NCI-H2196 treated with DMSO at 0.1 percent for 48 hours (cell line): ENCODE data around the gene B9D2.
"Not testable (repeated sequence)": the region's sequence is repeated elsewhere in the genome, so short reads cannot be mapped to it uniquely, and the experiment has no call there.

ENCODE experiments used
- DNase-seq: peaks from one replicate; lab custom pipeline; 2025; ENCODE audit not compliant: unreplicated experiment; lab: John Stamatoyannopoulos, UW

The B9D2 gene

DNA sequence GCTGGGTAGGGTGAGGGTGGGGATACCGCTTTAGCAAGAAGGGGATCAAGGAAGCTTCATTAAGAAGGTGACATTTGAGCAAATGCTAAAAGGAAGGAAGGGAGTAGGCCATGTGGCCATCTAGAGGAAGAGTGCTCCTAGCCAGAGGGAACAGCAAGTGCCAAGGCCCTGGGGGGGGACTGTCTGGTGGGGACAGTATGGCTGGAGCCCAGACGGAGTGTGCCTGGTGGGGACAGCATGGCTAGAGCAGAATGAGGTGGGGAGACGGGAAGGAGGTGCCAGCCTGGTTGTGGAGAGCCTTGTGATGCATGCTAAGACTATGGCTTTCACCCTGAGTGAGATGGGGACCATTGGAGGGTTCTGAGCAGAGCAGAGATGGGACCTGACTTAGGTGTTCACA, 8.1 kb downstream of the B9D2 start:
- no peak for DNase-seq

DNA sequence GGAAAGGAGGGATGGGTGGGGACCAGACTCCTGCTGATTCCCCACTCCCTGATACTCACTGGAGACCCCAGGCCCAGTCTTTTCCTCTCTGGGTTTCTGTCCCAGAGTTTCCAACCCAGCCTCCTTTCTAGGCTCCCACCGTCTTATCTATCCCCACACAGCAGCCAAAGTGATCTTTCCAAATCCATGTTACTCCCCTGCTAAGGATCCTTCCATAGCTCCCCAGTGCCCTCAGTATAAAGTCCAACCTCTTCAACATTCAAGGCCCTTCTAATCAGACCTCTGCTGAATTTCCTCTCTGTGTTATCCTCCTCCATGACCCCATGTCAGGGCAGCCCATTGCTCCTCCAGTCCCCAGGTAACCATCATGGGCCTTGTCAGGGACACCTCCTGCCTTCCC, 8.9 kb downstream of the B9D2 start:
- DNase-seq = no peak

DNA sequence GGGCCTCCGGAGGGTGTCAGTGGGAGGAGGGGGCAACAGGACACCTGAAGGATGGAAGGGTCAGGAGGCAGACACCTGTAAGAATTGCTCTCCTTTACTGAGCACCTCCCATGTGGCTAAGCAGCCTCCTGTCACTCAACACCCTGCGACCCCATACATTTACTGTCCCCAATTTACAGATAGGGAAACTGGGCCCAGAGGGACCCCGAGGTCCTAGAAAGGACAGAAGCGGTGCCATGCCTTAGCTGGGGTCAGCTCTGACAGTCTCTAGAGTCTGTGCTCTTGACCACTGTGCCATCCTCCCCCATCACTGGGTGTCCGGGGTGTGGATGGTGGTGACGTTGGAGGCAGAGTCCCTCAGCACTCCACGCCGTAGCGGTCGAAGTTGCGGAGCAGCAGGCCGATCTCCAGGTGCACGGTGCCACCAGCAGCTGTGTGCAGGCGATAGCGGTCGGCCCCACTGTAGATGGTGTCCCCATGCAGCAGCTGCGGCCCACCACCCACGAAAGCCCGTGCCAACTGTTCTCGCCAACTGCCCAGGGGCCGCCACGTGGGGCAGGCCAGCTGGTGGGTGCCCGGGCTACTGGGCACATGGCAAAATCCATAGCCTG, 9.5 kb downstream of the B9D2 start:
- no peak for DNase-seq

DNA sequence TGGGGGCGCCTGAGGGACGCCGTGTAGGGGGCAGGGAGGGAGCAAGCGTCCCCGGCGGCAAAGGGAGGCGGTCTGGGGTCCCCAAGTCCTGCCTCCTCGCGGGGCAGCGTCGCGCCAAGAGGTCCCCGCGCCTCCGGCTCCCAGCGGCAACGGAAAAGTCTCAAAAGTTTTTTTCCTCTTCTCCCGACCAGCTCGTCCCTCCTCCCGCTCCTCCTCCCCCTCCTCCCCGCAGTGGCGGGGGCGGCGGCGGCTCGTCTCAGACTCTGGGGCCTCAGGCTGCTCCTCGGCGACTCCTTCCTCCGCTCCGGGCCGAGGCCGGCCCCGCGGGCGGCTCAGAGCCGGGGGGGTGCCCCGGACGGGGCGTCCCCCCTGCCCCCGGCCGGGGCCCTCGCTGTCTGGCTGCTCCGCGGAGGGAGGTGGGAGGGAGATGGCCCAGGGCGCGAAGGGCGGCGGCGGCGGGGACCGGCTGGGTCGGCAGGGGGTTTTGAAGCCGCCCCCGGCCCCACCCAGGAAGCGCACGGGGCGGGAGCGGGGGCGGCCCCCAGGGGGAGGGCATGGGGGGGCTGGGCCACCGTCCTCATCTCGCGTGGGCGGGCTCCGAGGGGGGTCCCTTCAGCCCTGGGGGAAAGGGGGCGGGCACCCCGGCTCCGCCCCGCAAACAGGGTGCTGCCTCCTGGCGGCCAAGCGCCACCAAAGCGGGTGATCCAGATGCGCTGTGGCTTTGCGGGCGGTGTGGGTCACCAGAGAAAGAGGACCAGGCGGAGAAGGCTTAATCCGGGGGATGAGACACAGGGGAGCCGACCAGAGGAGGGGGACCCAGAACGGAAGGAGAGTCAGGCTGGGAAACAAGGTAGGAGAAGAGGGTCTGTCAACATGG, 10.2 kb downstream of the B9D2 start, which contains the start of gene TGFB1:
Gene TGFB1, minus strand, starts transcription at position 457 of the 877 bp plus-strand sequence. CDS start 878 bp downstream, outside the sequence.
- DNase-seq = no peak

DNA sequence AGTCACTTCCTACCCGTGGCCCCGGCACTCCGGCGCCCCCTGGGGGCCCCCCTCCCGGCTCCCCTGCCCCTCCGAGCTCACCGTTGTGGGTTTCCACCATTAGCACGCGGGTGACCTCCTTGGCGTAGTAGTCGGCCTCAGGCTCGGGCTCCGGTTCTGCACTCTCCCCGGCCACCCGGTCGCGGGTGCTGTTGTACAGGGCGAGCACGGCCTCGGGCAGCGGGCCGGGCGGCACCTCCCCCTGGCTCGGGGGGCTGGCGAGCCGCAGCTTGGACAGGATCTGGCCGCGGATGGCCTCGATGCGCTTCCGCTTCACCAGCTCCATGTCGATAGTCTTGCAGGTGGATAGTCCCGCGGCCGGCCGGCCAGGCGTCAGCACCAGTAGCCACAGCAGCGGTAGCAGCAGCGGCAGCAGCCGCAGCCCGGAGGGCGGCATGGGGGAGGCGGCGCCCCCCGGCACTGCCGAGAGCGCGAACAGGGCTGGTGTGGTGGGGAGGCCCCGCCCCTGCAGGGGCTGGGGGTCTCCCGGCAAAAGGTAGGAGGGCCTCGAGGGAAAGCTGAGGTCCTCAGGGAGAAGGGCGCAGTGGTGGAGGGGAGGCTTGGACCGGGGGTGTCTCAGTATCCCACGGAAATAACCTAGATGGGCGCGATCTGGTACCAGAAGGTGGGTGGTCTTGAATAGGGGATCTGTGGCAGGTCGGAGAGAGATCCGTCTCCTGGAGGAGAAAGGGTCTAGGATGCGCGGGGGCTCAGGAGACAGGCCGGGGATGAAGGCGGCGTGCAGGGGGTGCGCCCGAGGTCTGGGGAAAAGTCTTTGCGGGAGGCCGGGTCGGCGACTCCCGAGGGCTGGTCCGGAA, 11.1 kb downstream of the B9D2 start:
- no peak for DNase-seq

DNA sequence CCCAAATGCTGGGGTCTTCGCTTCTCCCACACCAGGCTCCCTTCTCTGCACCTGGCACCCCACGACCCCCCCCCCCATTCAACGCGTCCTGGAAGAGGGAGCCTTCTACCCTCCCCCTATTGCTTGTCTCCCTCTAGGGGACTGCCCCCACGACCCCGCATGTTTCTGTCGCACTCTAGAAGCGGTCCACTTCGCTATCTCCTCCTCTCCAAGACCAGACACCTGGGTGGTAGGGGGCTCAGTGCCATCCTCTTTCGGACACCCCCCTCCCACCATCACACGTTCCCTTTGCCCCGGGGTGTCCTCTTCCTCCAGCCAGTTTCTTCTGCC, 11.7 kb downstream of the B9D2 start:
- no peak for DNase-seq

DNA sequence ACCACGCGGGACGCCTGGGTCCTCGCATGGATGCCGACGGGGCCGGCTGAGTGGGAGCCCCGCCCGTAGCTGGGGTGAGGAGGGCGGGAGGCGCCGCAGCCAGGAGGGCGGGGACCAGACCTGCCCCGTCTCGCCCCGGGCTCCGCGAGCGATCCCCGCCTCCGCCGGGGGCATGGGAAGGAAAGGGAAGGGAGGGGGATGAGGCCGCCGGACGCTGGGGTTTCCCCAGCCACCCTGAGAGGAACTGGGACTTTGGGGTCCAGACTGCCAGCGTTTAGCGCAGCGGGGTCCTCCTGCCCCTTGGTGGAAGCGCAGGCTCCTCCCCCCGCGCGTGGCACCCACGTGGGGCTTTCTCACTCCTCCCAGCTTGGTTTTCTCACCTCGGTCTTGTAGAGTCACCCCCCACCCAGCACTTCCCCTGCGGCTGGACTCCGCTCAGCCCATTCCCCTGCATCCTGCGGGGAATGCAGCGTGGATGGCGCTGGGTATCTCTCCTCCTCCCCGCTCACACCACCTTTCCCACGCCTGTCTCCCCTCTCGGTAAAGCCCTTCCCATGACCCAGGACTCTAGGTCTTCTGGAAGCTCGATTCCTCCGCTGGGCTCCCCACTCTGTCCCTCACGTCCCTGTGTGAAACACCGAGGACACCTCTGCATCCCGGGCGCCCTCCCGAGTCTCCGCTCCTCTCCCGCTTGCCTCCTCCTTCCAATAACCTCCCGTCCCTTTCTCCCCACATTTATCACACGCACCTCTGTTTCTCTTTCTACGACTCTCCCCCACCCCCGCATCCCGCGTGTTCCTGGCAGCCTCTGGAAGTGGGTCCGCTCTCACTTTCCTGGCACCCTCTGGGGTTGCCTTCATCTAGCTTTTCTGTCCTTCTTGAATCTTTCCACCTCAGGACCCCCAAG, 12.4 kb downstream of the B9D2 start:
- no peak for DNase-seq

DNA sequence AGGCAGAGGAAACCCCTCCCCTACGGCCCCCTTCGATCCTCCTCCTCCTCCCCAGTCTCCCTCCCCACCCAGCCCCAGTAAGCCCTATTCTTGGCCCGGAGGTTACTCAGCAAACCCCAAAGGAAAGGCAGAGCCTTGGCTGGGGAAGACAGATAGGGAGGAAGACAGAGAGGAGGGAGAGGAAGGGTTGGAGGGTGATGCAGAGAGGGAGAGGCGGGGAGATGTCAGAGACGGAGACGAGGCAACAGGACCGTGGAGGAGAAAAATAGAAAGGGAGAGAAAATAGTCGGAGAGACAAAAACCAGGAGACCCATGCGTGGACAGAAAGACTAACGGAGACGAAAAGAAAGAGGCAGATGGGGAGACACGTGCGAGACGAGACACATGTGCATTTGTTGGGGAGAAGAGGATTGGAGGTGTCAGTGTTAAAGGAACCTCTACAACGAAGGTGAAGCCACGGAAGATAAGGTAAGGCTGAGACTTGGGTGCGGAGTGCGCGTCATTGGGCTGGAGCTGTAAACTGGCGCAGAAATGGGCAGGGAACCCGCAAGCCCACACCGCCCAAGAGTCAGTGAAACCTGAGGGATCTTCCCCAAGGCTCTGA, 13.1 kb downstream of the B9D2 start:
- DNase-seq = no peak

DNA sequence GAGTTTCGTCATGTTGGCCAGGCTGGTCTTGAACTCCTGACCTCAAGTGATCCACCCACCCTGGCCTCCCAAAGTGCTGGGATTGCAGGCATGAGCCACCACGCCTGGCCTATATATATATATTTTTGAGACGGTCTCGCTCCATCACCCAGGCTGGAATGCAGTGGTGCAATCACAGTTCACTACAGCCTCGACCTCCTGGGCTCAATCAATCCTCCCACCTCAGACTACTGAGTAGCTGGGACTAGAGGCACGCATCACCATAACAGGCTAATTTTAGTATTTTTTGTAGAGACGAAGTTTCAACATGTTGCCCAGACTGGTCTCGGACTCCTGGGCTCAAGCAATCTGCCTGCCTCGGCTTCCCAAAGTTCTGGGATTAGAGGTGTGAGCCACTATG, 17.0 kb downstream of the B9D2 start:
- DNase-seq = not testable (repeated sequence)

DNA sequence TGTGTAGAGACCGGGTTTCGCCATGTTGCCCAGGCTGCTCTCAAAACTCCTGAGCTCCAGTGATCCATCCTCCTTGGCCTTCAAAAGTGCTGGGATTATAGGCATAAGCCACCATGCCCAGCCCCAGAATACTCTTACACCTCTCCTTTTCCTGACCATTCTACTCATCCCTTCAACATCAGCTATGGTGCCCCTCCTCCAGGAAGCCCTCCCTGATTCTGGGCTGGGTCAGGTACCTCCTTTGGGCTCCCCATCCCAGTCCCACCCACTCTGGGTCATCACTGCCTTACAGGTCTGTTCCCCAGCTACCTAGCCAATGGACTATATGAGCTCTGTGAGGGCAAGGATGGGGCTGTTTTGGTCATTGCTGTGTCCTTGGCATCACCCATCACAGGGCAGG, 19.8 kb downstream of the B9D2 start:
- no peak for DNase-seq

DNA sequence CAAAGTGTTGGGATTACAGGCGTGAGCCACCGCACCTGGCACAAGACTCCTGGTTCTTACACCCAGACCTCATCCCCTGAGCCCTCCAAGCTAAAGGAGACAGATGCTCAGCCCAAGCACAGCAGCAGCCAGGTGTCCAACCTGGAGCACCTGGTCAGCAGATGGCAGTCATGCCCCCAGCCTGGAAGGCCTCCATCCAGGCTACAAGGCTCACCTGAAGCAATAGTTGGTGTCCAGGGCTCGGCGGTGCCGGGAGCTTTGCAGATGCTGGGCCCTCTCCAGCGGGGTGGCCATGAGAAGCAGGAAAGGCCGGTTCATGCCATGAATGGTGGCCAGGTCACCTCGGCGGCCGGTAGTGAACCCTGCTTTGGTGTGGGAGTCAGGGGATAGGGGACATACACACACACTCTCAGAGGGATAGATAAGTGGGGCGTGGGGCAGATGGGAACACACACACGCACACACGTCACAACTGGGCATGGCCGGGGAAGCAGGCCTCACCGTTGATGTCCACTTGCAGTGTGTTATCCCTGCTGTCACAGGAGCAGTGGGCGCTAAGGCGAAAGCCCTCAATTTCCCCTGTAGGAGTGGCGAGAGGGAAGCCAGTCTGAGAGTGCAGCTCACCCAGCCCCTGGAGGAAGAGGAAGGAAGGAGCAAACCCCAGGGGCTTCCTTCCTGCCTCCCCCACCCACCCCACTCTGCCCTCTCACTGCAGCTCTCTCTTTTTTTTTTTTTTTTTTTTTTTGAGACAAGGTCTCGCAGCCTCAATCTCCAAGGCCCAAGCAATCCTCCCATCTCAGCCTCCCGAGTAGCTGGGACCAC, 22.1 kb downstream of the B9D2 start:
- no peak for DNase-seq

DNA sequence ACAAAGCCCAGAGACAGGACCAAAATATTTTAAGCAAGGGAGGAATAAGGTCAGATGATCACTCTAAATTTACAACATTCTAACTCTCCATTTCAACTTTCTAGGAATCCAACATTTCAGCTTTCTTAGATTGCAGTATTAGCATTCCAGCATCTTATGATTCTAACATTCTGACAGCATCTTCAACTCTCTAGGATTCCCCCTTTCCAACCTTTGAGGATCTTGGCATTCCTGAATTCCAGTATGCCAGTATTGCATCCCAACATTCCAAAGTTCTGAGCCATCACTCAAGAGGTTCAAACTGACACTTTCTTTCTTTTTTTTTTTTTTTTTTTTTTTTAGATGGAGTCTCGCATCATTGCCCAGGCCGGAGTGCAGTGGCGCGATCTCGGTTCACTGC, 24.0 kb downstream of the B9D2 start:
- no peak for DNase-seq

DNA sequence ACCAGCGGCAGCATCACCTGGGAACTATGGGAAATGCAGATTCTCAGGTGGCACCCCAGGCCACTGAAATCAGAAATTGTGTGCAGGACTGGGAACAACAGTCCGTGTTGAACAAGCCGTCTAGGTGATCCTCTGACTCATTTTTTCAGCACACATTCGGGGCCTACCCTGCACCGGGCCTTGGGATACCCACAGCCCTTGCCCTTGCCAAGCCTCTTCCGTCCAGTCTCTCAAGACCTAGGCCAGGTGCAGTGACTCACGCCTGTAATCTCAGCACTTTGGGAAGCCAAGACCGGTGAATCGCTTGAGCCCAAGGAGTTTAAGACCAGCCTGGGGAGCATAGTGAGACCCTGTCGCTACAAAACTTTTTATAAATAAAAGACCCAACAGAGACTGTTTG, 28.5 kb downstream of the B9D2 start:
- DNase-seq = no peak

DNA sequence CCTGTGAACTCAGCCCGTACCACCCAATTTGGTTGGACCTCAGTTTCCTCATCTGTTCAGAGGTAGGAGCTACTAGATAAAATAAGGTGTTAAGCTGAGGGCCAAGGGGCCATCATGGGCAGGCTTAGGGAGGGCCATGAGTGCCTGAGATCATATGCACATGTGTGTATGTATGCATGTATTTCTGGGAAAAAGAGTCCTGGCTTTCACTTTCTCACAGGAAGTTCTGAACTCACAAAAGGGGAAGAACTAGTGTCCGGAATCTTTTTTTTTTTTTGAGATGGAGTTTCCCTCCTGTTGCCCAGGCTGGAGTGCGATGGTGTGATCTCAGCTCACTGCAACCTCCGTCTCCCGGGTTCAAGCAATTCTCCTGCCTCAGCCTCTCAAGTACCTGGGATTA, 29.2 kb downstream of the B9D2 start:
- no peak for DNase-seq

DNA sequence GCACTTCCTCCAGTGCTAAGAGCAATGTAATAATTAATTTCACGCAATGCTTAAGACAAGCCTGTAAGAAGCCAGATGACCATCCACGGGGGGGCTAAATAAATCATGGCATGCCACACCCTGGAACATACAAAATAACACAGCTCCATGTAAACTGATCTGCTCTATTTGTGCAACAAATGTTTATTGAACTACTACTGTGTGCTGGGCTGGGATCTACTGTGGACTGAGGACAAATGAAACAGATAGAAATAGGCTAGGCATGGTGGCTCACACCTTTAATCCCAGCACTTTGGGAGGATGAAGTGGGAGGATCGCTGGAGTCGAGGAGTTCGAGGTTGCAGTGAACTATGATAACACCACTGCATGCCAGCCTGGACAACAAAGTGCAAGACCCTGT, 31.5 kb downstream of the B9D2 start:
- DNase-seq = no peak

DNA sequence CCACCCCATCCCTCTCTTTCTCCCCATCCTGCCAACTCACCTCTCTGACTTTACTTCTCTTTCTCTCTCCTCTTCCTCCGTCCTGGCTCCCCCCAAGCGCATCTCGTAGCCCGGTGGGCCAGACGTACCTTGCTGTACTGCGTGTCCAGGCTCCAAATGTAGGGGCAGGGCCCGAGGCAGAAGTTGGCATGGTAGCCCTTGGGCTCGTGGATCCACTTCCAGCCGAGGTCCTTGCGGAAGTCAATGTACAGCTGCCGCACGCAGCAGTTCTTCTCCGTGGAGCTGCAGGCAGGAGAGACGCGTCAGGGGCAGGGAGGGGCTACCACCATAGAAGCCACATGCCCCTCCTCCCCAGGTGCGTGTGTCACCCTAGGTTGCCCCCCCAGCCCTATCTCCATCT, 31.9 kb downstream of the B9D2 start:
- no peak for DNase-seq

DNA sequence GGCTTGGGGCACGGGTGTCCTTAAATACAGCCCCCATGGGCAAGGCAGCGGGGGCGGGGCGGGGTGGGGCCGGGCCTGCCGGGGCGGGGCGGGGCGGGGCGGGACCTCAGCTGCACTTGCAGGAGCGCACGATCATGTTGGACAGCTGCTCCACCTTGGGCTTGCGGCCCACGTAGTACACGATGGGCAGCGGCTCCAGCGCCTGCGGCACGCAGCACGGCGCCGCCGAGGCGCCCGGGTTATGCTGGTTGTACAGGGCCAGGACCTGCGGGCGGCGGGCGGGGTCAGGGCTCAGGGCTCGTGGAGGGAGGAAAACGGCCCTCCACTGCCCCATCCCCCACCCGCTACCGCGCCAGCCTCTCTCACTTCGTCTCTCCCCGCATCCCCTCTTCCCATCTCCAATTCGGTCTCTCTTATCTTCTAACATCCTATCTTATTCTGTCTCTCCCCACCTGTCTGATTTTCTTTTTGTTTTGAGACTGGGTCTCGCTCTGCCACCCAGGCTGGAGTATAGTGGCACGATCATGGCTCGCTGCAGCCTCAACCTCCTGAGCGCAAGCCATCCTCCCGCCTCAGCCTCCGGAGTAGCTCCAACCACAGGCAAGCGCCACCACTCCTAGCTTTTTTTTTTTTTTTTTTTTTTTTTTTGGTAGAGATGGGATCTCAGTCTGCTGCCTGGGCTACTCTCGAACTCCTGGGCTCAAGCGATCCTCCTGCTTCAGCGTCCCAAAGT, 32.8 kb downstream of the B9D2 start:
- DNase-seq = no peak

DNA sequence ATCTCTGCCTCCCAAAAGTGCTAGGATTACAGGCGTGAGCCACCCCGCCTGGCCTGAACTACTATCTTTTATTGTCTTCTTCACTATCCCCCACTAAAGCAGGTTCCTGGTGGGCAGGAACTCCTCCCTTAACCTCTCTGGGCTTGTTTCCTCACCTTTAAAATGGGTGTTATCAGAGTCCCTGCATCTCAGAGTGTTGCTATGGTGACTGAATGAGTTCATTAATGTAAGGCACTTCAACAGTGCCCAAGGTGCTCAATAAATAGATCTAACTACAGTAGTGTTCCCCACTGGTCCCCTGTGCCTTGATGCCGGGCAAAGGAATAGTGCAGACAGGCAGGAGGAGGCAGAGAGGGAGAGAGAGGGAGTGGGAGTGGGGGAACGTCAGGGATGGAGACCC, 33.5 kb downstream of the B9D2 start:
- DNase-seq = no peak

DNA sequence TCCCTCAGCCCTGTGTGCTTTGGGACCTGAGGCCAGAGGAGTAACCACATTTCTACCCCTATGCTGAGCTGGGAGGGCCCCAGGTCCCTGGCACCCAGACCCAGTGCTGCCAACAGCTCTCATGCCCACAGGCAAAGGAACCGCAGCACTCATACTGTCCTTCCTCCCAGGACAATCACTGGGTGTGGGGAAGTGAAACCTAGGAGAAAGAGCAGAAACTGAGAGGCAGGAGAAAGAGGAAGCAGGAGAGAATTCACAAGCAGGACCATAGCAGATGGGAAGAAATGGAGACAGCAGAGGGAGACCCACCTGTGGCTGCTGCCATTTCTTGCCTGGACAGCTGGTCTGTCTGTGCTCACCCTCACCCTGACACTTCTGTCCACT, 35.1 kb downstream of the B9D2 start:
- DNase-seq = no peak
